Measurements from ENCODE around the gene REEP3.

Gene REEP3

DNA sequence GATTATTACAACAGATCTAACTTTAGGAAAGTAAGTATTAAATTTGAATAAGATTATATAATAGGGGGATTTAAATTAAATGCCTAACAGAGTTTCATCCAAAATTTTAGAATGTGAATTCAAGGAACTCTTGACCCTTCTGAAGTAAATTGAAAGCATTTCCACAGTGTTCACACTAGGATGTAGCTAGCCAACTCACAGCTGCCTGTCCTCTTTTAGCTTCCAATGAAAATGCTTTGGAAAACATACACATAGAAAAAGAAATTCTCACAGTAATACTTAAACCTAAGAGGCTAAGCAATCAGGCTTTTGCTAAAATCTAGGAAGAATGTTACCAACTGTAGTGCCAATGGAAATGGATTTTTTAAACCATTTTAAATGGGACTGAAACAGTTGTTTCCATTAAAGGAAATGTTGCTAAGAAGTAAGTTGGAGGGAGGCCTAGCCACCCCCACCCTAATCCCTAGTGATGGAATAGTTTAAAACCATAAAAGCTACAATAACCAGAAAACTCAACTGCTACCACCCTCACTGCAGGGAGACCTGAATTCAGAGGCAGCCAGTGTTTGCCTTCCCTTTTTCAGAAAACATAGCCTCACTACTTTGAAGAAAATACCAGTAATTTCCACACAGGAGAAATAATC lies 58.3 kb downstream of the REEP3 start:
- H3K4me3 ChIP-seq, result no peak overlapping the region
- peak overlapping the region in 1 of 21 experiments; percentile 3 for H3K27ac ChIP-seq

DNA sequence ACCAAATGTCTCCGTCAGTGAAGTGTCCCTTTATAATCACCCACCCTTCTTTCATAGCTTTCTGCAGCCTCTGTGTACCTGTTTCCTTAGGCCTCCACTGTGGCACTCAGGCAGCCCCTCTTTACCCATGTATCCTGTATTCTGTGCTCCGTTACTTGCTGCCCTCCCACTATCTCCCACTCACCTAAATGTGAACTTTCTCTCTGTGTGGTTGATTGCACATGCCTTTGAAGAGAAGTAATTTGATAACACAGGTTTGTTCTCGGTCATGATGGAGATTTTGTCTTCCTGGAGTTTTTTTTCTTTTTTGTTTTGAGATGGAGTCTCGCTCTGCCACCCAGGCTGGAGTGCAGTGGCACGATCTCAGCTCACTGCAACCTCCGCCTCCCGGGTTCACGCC lies 61.5 kb downstream of the REEP3 start:
- Histone ChIP-seq H3K27ac (no peak overlapping the region), H3K4me3 (no peak overlapping the region)

DNA sequence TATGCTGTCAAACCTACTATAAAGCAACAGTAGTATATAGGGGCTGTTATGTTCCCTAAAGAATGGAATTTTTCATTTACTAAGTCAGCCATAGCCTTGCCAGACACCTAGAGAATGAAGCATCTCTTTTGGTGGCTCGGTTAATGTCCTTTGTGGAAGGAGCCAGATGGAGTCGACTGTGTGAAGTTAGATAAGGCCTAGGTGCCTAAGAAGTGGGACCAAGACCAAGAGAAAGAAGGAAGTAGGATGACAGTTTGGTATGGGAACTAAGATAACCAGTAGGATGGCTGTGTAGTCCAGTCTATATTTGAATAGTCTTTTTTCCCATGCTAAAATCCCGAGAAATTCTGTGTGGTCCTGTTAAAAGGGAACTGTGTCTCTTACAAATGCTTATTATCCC lies 62.2 kb downstream of the REEP3 start:
- Histone ChIP-seq H3K27ac (peak overlapping the region in 2 of 21 experiments; percentile 11 to 28), H3K4me3 (no peak overlapping the region)

DNA sequence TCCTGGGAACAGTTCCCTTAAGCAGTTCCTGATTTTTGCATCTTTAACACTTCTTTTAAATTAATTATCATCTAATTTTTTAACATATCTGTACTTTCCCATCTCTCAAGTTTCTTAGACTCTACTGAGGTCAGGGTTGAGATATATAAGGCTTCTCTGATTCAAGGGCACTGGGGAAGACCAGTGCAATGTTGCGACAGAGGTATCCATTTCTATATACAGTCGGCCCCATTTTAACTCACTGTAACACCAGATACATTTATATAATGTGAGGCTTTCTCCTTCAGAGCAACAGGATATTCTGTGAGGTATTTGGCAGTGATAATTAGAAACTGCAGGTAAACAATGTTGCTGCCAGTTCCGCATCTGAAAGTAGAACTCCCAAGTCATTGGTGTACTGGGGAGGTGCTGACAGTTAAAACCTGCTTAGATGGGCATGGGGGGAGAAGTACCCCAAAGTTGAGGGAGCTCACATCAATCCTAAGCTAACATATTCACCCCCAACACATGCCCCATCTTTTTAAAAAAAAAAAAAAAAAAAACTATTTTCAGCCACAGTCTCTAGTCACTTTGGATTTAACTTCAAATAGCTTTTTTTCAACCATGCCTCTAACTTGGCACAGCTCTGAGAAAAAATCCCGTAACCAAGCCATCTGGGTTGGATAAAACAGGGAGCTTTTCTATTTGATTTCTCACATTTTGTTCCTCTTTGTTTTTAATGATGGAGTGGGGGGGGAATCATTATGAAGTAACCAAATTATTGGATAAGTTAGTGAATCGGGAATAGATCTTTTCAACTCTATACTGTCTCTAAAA lies 62.9 kb downstream of the REEP3 start:
- Histone ChIP-seq H3K27ac (peak overlapping the region in 2 of 21 experiments; percentile 20 to 28), H3K4me3 (no peak overlapping the region)

DNA sequence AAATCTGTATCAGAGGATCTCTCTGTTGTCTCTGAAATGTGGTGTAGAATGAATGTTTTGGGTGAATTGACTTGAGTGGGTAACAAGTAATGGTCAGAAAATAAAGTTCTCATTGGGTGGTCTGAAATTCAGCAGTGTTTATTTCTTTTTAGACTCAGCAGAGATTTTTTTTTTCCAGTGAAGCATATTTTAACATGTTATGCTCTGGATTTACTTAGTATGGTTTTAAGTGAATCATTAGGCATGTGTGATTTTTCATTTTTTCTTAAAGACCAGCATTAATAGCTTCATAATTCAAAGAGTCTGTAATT lies 63.5 kb downstream of the REEP3 start:
- Histone ChIP-seq H3K27ac (peak overlapping the region in 2 of 21 experiments; percentile 20 to 21), H3K4me3 (no peak overlapping the region)

DNA sequence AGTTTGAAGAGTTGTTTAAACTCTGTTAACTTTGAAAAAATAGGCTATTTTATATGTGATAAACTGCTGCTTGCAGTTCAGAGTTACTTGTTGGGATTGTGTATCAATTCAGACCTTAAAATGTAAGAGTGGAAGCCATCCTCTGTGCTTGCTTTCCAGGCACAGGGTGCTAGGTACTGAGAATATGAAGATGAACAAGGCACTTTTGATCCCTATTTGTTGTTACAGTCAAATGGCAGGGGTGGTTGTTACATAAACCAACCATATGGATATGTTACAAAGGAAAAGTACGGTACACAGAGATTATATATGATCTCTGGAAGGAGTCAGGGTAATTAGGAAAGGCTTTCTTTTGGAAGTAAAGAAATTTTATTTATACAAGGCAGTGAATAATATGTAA lies 63.8 kb downstream of the REEP3 start:
- H3K4me3 ChIP-seq, result no peak overlapping the region
- H3K27ac ChIP-seq, result peak overlapping the region in 2 of 21 experiments; percentile 20 to 21

DNA sequence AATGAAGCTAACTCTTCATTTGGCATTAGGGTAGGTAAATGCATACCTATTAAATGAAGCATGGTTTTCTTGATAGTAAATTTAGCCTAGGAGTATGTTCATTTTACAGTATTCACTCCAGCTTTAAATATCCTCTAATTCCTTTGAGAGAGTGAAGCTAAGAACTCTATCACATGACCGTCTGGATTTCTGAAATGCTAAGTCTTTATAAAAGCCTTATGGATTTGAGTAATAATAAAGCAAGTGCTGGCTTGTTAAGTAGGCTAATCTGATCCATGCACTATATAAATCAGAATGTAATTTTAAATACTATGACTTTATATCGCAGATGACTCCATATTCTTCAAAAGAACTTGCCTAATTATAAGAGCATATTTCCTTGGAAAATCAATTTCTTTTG lies 64.8 kb downstream of the REEP3 start:
- H3K4me3 ChIP-seq, result no peak overlapping the region
- H3K27ac ChIP-seq, result no peak overlapping the region

DNA sequence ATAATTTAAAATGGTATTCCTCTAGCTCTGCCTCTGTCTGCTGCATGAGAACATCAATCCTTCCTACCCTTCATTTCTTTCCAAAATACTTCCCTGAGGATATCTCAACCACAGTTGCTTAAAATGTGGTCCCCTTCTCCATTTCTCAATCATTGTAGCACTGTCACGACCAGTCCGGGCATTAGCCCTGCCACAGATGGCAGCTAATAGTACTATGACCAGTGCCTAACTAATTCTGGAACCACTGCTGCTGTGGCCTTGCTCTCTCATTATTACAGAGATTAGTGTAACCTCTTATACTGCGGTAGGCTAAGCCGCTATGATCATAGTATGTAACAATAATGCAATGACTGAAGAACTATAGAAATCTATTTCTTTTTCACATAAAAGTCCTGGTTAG lies 66.0 kb downstream of the REEP3 start:
- no peak overlapping the region for H3K27ac ChIP-seq
- no peak overlapping the region for H3K4me3 ChIP-seq

DNA sequence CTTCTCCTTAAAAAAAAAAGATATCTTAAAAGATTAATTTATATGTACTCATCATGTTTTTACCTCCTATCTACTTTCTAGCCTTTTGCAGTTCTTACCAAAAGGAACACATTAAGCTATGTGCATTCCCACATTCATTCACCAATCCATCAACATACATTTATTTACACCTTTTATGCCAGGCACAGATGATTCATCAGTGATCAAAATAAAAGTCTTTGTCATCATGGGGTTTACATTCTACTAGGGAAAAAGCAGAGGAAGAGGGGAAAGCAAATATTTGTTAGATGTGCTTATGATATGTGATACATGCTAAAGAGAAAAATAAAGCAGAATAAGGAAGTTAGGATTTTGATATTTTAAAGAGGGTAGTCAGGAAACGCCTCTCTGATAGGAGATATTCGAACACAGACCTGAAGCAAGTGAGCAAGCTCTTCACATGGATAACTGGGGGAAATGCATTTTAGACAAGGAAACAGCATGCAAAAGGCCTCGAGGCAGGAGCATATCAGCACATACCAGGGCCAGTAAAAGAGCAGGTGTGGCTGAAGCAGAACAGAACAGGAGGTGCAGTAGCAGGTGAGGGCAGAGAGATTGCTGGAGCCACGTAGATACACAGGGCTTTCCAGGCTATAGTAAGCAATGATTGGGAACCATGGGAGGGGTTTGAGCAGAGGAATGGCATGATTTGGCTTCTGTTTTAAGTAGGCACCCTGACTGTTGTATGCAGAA lies 67.4 kb downstream of the REEP3 start:
- Histone ChIP-seq H3K27ac (no peak overlapping the region), H3K4me3 (no peak overlapping the region)

DNA sequence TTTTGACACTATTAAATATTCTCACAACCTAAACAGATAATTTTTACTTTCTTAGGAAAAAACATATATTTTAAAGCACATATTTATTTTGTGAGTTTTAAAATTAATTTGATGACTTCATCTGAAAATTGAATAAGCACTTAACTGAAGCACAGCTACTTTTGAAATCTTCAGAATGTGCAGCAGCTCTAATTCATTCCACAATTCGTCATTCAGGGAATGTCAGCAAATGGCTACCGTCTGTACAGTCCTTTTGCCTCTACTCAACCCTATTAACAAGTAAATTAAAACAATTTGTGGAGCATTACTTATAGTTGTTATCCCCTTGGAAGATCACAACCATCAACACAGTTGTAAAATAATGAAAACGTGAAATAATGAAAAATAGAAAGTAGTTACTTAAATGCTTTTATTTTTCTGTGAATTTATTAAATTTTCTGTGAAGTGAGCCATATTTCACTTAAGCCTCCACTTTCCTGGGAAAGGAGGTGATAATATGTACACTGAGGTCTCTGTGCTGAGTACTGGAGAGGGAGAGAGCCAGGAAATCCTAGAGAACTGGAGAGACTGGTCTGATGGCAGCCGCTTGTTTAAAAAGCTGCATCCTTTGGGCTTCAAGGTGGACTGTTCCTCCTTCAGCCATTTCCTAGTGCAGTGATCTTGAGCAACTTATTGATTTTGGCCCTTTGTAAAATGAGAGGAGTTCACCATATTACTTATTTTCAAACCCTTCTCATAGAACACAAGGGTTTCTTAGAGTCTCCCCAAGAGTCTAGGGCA lies 70.6 kb downstream of the REEP3 start:
- H3K27ac ChIP-seq, result no peak overlapping the region
- H3K4me3 ChIP-seq, result no peak overlapping the region

DNA sequence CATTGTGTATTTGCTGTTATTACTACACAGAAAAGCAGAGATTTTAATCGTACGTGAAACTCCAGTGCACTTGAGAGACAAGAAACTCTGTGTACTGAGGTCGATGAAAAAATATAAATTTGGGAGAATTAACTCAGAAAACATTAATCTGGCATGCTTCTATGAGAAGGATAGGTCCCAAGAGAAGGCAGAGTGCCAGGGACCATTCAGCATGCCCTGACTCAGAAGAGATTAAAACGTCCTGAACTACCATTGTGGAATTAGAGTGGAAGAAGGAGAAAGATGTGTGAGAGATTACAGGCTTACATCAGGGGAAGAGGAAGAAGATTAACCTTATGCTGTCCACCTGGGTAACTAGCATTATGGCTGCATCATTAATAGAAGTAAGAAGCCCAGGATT lies 72.4 kb downstream of the REEP3 start:
- H3K27ac ChIP-seq, result no peak overlapping the region

DNA sequence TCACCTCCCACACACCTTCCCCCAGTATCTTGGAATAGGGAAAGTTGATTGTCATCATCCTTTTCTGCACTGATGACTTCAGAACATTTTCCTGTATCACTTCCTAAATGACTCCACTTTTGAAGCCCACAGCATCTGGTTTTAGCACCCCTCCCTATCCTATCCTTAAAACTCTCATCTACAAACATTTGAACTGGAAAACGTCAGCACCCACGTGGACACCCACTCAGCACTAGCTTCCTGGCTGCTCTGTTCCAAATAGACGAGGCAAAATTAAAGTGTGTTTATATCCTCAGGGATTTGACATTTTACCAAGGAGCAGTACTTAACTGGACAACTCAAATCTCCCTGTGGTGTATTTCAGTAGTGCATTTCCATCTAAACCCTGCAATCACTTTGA lies 73.9 kb downstream of the REEP3 start:
- H3K27ac ChIP-seq, result no peak overlapping the region
- no peak overlapping the region for H3K4me3 ChIP-seq

More for the DNA sequence above, 72.4 kb downstream of the REEP3 start:
- no peak overlapping the region for H3K4me3 ChIP-seq

DNA sequence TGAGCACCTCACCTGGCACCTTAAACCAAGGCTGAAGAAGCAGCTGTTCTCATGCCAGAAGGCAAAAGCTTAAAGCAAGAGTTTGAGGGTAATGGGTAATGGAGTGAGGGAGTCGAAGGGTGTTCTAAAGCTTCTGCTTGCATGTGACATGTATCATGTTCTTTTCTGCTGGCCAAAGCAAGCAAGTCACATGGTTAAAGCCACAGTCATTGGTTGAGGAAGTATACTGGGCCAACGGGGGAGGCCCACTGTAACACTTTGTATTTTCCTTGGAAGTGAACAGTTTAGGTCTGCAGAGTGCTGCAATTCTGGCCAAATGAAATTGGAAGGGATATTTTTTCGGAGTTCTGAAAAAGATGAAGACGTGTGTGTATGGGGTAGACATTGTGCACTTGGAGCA lies 75.7 kb downstream of the REEP3 start:
- H3K27ac ChIP-seq, result no peak overlapping the region
- H3K4me3 ChIP-seq, result no peak overlapping the region

DNA sequence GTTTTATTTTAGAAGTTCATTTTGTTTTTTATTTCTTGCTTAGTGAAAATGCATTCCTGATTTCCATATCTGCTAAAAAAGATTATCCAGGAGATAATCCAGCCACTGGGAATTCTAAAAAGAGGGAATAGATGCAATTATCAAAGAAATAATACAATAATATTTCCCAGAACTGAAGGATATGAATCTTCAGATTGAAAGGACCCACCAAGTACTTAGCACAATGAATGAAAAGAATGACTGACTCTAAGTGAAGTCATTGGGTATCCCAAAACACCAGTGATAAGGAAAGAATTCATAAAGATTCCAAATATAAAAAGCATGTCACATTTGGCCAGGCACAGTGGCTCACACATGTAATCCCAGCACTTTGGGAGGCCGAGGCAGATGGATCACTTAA lies 79.3 kb downstream of the REEP3 start:
- H3K27ac ChIP-seq, result no peak overlapping the region
- H3K4me3 ChIP-seq, result no peak overlapping the region

DNA sequence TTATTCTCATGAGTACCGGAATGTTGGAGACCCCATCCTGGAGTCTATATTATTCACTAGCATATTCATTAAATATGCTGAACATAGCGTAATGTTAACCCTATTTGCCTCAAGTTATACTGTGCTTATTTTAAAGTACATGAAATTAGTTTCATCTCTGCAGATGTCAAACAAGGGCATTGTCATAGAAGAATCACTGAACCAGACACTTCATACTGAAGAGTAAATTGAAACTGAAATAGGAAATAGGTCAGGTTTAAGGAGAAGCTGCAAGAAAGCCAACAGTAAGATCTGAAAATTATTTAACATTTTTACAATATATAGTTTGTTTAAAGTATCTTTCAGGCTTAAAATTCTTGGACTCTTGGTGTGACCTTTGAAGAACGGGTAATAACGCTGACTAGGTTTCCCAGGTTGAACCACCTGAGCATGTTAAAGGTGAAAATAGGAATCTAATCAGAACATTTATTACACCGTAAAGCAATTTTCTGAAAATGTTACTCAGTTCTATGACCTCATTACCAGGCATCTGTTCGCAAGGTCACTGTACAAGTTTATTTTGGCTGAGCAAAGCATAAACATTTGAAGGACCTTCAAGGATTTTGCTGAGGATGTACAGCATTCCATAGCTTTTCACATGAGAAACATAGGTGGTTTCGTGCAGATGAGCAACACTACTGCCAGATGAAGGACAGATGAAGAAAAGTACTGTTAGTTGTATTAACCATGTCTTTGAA lies 82.7 kb downstream of the REEP3 start:
- no peak overlapping the region for H3K4me3 ChIP-seq
- H3K27ac ChIP-seq, result no peak overlapping the region

DNA sequence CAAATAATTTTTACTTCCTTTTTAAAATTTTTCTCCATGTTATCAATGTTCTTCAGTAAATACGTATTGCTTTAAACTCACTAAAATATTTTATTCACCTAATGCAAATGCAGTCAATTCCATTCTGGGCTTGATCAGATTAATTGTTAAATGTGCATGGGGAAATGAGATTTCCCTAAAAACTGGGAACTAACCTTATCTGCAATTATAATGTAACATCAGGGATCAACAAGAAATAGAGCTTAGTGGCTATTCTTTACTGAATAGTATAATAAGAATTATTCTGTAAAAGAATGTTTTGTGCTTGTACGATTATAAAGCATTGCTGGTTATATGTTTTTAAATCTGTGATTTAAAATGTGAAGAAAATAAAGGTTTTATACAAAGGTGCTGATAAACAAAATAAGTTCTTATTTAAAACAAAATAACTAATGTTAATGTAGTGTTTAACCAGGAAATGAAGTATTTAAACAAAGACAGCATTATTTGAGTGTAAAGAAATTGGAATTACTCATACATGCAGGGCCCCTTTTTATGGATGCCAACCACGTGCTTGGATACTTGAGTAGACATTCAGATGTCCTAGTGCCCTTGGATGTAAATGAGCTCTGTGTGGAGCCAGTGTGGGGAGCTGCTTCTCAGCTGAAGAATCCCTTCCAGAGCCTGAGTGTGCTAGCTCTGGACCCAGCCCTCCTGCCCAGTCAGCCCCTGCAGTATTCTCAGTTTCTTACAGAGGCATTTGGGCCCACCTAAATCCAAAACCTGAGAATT lies 84.2 kb downstream of the REEP3 start:
- H3K27ac ChIP-seq, result no peak overlapping the region
- H3K4me3 ChIP-seq, result no peak overlapping the region

DNA sequence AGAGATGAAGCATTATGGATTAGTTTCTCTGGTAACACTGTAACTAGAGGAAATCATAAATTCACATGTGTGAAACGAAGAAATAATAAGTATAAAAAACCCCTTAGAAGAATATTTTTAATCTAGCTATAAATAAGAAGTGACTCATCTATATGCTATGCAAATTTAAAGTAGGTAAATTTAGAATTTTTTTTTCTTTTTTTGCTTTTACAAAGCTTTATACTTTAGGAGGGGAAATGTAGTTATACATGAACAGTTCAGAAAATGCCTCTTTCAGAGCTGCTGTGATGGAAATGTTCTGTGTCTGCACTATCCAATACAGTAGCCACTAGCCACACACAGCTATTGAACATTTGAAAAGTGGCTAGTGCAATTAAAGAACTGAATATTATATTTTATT lies 87.3 kb downstream of the REEP3 start:
- Histone ChIP-seq H3K4me3 (no peak overlapping the region), H3K27ac (no peak overlapping the region)

DNA sequence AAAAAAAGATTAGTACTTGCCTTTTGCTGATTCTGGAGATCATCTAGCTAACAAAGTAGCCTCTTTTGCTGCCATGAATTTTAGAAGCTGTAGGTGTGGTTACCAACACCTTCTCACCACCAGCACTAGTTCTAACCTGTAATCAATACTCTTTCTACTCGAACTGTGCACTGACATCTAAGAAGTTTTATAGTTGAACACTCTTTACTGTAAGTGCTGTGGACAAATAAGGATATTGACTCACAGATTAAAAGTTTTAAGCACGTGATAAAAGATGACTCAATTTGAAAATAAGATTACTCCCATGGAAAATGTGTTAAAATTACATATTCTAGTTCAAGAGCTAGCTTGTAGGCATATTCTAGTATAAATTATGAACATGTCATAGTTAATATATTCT lies 89.9 kb downstream of the REEP3 start:
- Histone ChIP-seq H3K4me3 (no peak overlapping the region), H3K27ac (peak overlapping the region in 4 of 21 experiments; percentile 29 to 43 (median 37))

Measured in skin epidermis (tissue), 12 donors.